HEK293 (cell line): ENCODE measurements around the gene ECE1.

Experiments used
- GLIS2 ChIP-seq: fragments of 450-650 bp; formaldehyde crosslinking; IDR thresholded peaks from 2 replicates; pipeline ENCODE4 v1.5.1; 2016; ENCODE audit warnings: missing biosample characterization, missing genetic modification characterization
- HOXC10 ChIP-seq: sonication (generic); formaldehyde crosslinking; IDR thresholded peaks from 2 replicates; pipeline ENCODE4 v1.8.1; 2023; ENCODE audit warnings: mild to moderate bottlenecking, missing genetic modification reagents
- ZNF530 ChIP-seq: fragments of 450-650 bp; formaldehyde crosslinking; IDR thresholded peaks from 2 replicates; pipeline ENCODE4 v1.5.1; 2016; ENCODE audit warnings: low read depth, missing biosample characterization, missing genetic modification characterization
- TF ChIP-seq, protein P1 (sequence below): fragments of 450-650 bp; formaldehyde crosslinking; IDR thresholded peaks from 2 replicates; pipeline ENCODE4 v1.5.1; 2016; ENCODE audit warnings: missing biosample characterization, missing genetic modification characterization
- TF ChIP-seq, protein P2 (sequence below): fragments of 450-650 bp; formaldehyde crosslinking; IDR thresholded peaks from 2 replicates; pipeline ENCODE4 v1.5.1; 2016; ENCODE audit warnings: missing biosample characterization, missing genetic modification characterization
- TF ChIP-seq, protein P3 (sequence below): fragments of 450-650 bp; formaldehyde crosslinking; IDR thresholded peaks from 2 replicates; pipeline ENCODE4 v1.5.1; 2016; ENCODE audit warnings: missing biosample characterization, missing genetic modification characterization

DNA sequence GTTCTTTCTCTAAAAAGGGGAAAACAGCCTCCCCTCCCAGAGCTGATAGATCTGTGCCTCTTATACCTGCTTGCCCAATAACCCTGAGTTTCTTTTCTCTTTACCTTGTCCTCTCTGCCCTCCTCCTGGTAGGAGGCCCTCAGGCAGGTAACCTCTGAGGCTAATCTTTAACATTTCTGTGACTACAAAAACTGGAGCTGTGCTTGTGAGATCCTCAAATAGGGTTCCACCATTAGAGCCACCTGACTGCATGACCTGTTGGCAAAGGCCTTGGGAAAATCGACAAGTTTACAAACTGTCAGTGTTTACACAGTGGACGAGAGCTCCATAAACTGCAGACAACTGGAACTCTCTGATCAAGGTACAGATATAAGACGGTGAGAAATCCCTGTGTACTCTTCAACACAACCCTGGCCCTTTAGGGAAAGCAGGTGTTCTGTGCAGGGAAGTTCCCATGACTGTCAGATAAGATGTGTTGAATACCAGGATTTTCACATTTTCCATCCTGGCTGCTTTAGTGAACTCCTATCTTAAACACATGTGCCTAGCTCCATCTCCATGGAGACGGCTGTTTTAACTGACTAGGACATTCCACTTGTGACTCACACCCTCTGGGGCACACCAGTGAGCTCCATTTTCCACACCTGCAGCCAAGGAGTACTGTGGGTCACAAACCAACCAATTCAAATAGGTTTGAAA is 38.3 kb downstream of the ECE1 start:
- TF ChIP-seq, protein P1, sequence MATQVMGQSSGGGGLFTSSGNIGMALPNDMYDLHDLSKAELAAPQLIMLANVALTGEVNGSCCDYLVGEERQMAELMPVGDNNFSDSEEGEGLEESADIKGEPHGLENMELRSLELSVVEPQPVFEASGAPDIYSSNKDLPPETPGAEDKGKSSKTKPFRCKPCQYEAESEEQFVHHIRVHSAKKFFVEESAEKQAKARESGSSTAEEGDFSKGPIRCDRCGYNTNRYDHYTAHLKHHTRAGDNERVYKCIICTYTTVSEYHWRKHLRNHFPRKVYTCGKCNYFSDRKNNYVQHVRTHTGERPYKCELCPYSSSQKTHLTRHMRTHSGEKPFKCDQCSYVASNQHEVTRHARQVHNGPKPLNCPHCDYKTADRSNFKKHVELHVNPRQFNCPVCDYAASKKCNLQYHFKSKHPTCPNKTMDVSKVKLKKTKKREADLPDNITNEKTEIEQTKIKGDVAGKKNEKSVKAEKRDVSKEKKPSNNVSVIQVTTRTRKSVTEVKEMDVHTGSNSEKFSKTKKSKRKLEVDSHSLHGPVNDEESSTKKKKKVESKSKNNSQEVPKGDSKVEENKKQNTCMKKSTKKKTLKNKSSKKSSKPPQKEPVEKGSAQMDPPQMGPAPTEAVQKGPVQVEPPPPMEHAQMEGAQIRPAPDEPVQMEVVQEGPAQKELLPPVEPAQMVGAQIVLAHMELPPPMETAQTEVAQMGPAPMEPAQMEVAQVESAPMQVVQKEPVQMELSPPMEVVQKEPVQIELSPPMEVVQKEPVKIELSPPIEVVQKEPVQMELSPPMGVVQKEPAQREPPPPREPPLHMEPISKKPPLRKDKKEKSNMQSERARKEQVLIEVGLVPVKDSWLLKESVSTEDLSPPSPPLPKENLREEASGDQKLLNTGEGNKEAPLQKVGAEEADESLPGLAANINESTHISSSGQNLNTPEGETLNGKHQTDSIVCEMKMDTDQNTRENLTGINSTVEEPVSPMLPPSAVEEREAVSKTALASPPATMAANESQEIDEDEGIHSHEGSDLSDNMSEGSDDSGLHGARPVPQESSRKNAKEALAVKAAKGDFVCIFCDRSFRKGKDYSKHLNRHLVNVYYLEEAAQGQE (tag by site-specific recombination): no peak
- TF ChIP-seq, protein P2, sequence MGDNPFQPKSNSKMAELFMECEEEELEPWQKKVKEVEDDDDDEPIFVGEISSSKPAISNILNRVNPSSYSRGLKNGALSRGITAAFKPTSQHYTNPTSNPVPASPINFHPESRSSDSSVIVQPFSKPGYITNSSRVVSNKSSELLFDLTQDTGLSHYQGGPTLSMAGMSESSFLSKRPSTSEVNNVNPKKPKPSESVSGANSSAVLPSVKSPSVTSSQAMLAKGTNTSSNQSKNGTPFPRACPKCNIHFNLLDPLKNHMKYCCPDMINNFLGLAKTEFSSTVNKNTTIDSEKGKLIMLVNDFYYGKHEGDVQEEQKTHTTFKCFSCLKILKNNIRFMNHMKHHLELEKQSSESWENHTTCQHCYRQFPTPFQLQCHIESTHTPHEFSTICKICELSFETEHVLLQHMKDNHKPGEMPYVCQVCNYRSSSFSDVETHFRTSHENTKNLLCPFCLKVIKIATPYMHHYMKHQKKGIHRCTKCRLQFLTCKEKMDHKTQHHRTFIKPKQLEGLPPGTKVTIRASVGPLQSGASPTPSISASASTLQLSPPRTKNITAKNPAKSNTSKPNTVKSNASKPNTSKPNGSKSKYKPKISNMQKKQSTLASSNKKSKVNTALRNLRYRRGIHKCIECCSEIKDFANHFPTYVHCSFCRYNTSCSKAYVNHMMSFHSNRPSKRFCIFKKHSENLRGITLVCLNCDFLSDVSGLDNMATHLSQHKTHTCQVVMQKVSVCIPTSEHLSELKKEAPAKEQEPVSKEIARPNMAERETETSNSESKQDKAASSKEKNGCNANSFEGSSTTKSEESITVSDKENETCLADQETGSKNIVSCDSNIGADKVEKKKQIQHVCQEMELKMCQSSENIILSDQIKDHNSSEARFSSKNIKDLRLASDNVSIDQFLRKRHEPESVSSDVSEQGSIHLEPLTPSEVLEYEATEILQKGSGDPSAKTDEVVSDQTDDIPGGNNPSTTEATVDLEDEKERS (tag by site-specific recombination): no peak
- TF ChIP-seq GLIS2 (no peak), ZNF530 (tag by site-specific recombination) (no peak), HOXC10 (CRISPR knock-in tag) (no peak)
- TF ChIP-seq, protein P3, sequence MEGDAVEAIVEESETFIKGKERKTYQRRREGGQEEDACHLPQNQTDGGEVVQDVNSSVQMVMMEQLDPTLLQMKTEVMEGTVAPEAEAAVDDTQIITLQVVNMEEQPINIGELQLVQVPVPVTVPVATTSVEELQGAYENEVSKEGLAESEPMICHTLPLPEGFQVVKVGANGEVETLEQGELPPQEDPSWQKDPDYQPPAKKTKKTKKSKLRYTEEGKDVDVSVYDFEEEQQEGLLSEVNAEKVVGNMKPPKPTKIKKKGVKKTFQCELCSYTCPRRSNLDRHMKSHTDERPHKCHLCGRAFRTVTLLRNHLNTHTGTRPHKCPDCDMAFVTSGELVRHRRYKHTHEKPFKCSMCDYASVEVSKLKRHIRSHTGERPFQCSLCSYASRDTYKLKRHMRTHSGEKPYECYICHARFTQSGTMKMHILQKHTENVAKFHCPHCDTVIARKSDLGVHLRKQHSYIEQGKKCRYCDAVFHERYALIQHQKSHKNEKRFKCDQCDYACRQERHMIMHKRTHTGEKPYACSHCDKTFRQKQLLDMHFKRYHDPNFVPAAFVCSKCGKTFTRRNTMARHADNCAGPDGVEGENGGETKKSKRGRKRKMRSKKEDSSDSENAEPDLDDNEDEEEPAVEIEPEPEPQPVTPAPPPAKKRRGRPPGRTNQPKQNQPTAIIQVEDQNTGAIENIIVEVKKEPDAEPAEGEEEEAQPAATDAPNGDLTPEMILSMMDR (tag by site-specific recombination): no peak
